Osteocyte (in vitro differentiated cells): ENCODE measurements around the gene PLXNA2. TPM values are rescaled to one million over a fixed set of nuclear protein-coding genes. Genes with fewer than 3 reads are reported as not detected.

Experiments used
- DNase-seq: peaks from one replicate; pipeline ENCODE4 v3.0.0; 2021; ENCODE audit warnings: mixed read lengths; ENCODE audit not compliant: unreplicated experiment; ENCODE audit errors: extremely low spot score
- H3K27ac Mint-ChIP-seq: one replicate; pipeline ENCODE4 v1.8.0; 2021; ENCODE audit warnings: mild to moderate bottlenecking, mixed read lengths; ENCODE audit not compliant: unreplicated experiment
- H3K27me3 Mint-ChIP-seq: one replicate; pipeline ENCODE4 v1.8.0; 2021; ENCODE audit warnings: mixed read lengths; ENCODE audit not compliant: unreplicated experiment
- H3K36me3 Mint-ChIP-seq: one replicate; pipeline ENCODE4 v1.8.0; 2021; ENCODE audit warnings: mixed read lengths; ENCODE audit not compliant: unreplicated experiment
- H3K4me1 Mint-ChIP-seq: one replicate; pipeline ENCODE4 v1.8.0; 2021; ENCODE audit warnings: mixed read lengths; ENCODE audit not compliant: unreplicated experiment
- H3K4me3 Mint-ChIP-seq: one replicate; pipeline ENCODE4 v1.8.0; 2021; ENCODE audit warnings: mild to moderate bottlenecking, moderate library complexity, mixed read lengths; ENCODE audit not compliant: unreplicated experiment
- H3K9me3 Mint-ChIP-seq: one replicate; pipeline ENCODE4 v1.8.0; 2021; ENCODE audit warnings: mixed read lengths; ENCODE audit not compliant: unreplicated experiment
- total RNA-seq: library from RNA; stranded (reverse); gene quantifications from 2 replicates; pipeline ENCODE4 v1.2.1, GENCODE V29; 2021
- TF ChIP-seq, protein P1 (sequence below): fragments of 200-600 bp; sonication (generic); IDR thresholded peaks from 2 replicates; pipeline ENCODE4 v1.5.0; 2021; ENCODE audit warnings: antibody characterized with exemption, mild to moderate bottlenecking, moderate library complexity

Gene PLXNA2
- total RNA-seq, 1 donor from 2014 or later: 19.5 TPM

DNA sequence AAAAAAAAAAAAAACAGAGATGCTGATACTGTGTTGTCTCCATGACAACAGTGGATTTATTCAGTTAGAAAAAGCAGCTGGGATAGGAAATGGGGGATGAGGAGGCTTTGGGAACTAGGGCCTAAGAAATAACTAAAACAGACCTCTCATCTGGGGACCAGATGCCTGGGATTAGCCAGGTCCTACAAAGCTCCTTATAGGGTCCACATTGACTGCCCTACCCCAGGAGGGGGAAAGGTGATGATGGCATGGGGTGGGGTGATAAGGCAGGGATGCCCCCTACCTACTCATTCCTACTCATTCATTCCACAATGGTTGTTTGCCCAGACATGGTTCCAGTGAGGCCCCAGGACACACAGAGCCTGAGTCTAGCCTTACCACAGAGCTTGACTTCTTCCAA lies 131.2 kb downstream of the PLXNA2 start:
- Mint-ChIP-seq H3K27ac (no peak overlapping the region), H3K36me3 (no peaks in the 10 kb centered on the region), H3K4me3 (no peak overlapping the region), H3K4me1 (peaks cover 17% of the 10 kb centered on the region), H3K9me3 (no peaks in the 10 kb centered on the region), H3K27me3 (no peaks in the 10 kb centered on the region)
- DNase-seq: no peak
- TF ChIP-seq, protein P1, sequence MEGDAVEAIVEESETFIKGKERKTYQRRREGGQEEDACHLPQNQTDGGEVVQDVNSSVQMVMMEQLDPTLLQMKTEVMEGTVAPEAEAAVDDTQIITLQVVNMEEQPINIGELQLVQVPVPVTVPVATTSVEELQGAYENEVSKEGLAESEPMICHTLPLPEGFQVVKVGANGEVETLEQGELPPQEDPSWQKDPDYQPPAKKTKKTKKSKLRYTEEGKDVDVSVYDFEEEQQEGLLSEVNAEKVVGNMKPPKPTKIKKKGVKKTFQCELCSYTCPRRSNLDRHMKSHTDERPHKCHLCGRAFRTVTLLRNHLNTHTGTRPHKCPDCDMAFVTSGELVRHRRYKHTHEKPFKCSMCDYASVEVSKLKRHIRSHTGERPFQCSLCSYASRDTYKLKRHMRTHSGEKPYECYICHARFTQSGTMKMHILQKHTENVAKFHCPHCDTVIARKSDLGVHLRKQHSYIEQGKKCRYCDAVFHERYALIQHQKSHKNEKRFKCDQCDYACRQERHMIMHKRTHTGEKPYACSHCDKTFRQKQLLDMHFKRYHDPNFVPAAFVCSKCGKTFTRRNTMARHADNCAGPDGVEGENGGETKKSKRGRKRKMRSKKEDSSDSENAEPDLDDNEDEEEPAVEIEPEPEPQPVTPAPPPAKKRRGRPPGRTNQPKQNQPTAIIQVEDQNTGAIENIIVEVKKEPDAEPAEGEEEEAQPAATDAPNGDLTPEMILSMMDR: no peak

DNA sequence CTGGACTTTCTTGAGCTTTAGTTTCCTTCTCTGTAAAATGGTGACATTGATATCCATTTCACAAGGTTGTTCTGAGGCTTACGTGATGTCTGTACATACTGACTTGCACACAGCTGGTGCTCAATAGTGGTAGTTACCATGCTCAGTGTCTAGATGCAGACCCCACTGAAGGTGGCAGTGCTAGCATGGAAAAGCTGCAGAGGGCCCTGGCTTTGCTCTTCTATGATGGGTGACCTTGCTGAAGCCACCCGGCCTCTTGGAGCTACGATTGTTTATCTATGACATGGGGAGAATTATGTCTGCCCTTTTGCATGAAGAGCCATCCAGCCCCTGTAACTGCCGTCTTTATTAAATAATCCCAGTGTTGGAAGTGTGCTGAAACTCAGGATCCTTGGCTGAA lies 131.8 kb downstream of the PLXNA2 start:
- TF ChIP-seq, protein P1: no peak
- Mint-ChIP-seq H3K4me3 (no peak overlapping the region), H3K9me3 (no peaks in the 10 kb centered on the region), H3K4me1 (peaks cover 22% of the 10 kb centered on the region), H3K27ac (no peak overlapping the region), H3K27me3 (no peaks in the 10 kb centered on the region), H3K36me3 (no peaks in the 10 kb centered on the region)
- DNase-seq: no peak

DNA sequence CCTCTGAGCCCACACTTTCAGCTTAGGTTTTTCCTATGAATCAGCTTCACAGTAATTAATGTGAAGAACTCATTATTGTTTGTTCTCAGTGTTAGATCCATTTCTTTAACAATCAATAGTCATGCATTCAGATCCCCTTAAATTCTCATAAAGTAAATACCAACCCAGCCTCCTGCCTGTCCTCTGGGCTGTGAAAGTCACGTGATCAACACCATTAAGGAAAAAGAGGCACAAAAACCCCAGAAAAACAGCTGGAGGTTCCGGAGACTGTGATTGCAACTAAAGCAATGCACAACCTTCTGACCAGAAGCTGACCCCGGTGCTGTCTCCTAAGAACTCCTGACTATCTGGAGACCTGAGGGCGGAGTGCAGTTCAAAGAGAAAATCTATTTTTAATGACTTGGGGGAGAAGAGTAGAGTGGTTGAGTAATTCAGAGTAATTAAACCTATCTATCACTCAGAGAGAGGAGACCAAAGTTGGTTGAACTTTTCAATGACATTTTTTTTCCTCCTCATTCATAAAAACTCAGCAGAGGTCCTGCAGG lies 132.5 kb downstream of the PLXNA2 start:
- Mint-ChIP-seq H3K4me3 (no peak overlapping the region), H3K9me3 (no peaks in the 10 kb centered on the region), H3K27me3 (no peaks in the 10 kb centered on the region), H3K27ac (no peak overlapping the region), H3K4me1 (peaks cover 19% of the 10 kb centered on the region), H3K36me3 (no peaks in the 10 kb centered on the region)
- DNase-seq: no peak
- TF ChIP-seq, protein P1: no peak

DNA sequence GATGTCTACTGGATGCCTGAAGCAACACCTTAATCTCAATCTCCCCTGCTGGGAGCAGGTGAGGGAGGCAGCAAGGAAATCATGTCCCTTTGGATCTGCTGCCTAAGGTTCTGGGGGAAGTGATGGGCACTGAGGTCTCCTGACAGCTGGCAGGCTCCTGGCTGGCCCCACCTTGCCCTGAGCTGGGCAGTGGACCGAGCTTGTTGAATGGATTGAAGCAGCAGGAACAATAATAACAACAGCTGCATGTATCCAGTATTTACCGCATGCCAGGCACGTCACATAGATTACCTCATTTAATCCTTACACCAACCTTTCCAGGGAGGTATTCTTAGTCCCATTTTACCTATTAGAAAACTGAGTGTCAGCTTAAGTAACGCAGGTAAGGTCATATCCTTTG lies 133.9 kb downstream of the PLXNA2 start:
- no peaks in the 10 kb centered on the region for H3K36me3 Mint-ChIP-seq
- DNase-seq: no peak
- H3K27ac Mint-ChIP-seq: no peak overlapping the region
- no peak overlapping the region for H3K4me3 Mint-ChIP-seq
- H3K27me3 Mint-ChIP-seq: no peaks in the 10 kb centered on the region
- H3K4me1 Mint-ChIP-seq: peaks cover 25% of the 10 kb centered on the region
- TF ChIP-seq, protein P1: no peak
- no peaks in the 10 kb centered on the region for H3K9me3 Mint-ChIP-seq

DNA sequence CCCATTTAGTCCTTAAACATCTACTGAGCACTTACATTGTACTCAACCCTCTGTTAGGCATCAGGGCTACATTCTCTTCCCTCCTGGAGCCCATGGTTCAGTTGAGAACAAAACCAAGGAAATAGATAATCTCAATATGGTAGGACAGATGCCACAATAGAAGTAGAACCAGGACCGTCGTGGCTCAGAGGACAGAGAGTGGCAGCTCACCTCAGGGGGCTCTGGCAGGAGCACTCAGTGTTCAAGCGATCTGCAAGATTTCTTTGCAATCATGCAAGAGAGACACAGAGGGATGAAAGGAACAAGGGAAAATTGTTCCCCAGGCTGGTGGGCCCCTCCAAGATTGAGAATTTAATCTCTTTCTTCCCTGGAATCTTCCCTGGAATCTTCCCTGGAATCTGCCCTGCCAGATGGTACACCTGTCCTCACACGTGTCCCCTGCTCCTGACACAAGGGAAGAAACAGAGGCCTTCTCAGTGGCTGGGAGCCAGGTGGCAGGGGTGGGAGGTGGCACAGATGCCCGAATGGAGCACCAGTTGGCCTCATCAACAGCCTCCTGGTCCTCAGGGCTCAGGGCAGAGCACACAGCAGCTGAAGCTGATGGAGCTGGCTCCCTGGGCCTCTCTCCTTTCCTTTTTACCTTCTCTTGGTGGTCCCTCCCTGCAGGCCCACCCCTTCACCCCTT lies 135.4 kb downstream of the PLXNA2 start:
- Mint-ChIP-seq H3K27ac (no peak overlapping the region), H3K9me3 (no peaks in the 10 kb centered on the region), H3K4me3 (no peak overlapping the region), H3K36me3 (no peaks in the 10 kb centered on the region), H3K4me1 (peaks cover 34% of the 10 kb centered on the region), H3K27me3 (no peaks in the 10 kb centered on the region)
- no peak for DNase-seq
- TF ChIP-seq, protein P1: no peak
